ENCODE data around the gene ZC3HAV1L.
A peak's percentile ranks its signal among the peaks of the same experiment; 100 is the strongest.
"Not testable (repeated sequence)": the region's sequence is repeated elsewhere in the genome, so short reads cannot be mapped to it uniquely, and the experiment has no call there.

ZC3HAV1L gene

GRCh38 chr7:139026551-139026950 lies 9.3 kb downstream of the ZC3HAV1L start:
- H3K27me3 ChIP-seq (replicated peaks; ENCODE audit: control insufficient read depth, insufficient read depth, low read length) = no peaks in the 10 kb centered on the region
- no peak for DNase-seq (ENCODE audit: extremely low read depth, insufficient read length)
- no peak overlapping the region for H3K4me3 ChIP-seq (replicated peaks; ENCODE audit: low read depth, low read length)
- no peak for TF ChIP-seq CTCF (IDR thresholded peaks at IDR 0.05; ENCODE audit: insufficient read depth, low read length, poor library complexity, severe bottlenecking)
- H3K36me3 ChIP-seq (ENCODE audit: control insufficient read depth, insufficient read depth, low read length) = peaks cover 5% of the 10 kb centered on the region

- not testable (repeated sequence) for DNase-seq (ENCODE audit: extremely low read depth, insufficient read length); H3K27me3 ChIP-seq (replicated peaks; ENCODE audit: control insufficient read depth, insufficient read depth, low read length); H3K4me3 ChIP-seq (replicated peaks; ENCODE audit: low read depth, low read length); H3K36me3 ChIP-seq (ENCODE audit: control insufficient read depth, insufficient read depth, low read length)
Observed at GRCh38 chr7:139025861-139026260, 10.0 kb downstream of the ZC3HAV1L start.

- no peak for TF ChIP-seq CTCF (IDR thresholded peaks at IDR 0.05; ENCODE audit: insufficient read depth, low read length, poor library complexity, severe bottlenecking)
Observed at GRCh38 chr7:139023076-139023475, 12.8 kb downstream of the ZC3HAV1L start.

GRCh38 chr7:139022286-139022685 lies 13.6 kb downstream of the ZC3HAV1L start:
- H3K36me3 ChIP-seq (ENCODE audit: control insufficient read depth, insufficient read depth, low read length) = peaks cover 2% of the 10 kb centered on the region
- no peak for TF ChIP-seq CTCF (IDR thresholded peaks at IDR 0.05; ENCODE audit: insufficient read depth, low read length, poor library complexity, severe bottlenecking)

More at GRCh38 chr7:139023076-139023475, 12.8 kb downstream of the ZC3HAV1L start:
- H3K27me3 ChIP-seq (replicated peaks; ENCODE audit: control insufficient read depth, insufficient read depth, low read length) = no peaks in the 10 kb centered on the region
- no peak overlapping the region for H3K4me3 ChIP-seq (replicated peaks; ENCODE audit: low read depth, low read length)
- DNase-seq (ENCODE audit: extremely low read depth, insufficient read length) = no peak
- H3K36me3 ChIP-seq (ENCODE audit: control insufficient read depth, insufficient read depth, low read length) = peaks cover 2% of the 10 kb centered on the region

GRCh38 chr7:139018910-139019309 lies 16.9 kb downstream of the ZC3HAV1L start:
- no peak for TF ChIP-seq CTCF (IDR thresholded peaks at IDR 0.05; ENCODE audit: insufficient read depth, low read length, poor library complexity, severe bottlenecking)

More at GRCh38 chr7:139022286-139022685, 13.6 kb downstream of the ZC3HAV1L start:
- Histone ChIP-seq H3K4me3 (replicated peaks; ENCODE audit: low read depth, low read length) (no peak overlapping the region), H3K27me3 (replicated peaks; ENCODE audit: control insufficient read depth, insufficient read depth, low read length) (no peaks in the 10 kb centered on the region)
- no peak for DNase-seq (ENCODE audit: extremely low read depth, insufficient read length)

GRCh38 chr7:139016931-139017511 lies 18.8 kb downstream of the ZC3HAV1L start:
- no peaks in the 10 kb centered on the region for H3K36me3 ChIP-seq (ENCODE audit: control insufficient read depth, insufficient read depth, low read length)
- peak; percentile 30 for DNase-seq (ENCODE audit: extremely low read depth, insufficient read length)
- H3K27me3 ChIP-seq (replicated peaks; ENCODE audit: control insufficient read depth, insufficient read depth, low read length) = no peaks in the 10 kb centered on the region
- peak; percentile 67 for TF ChIP-seq CTCF (IDR thresholded peaks at IDR 0.05; ENCODE audit: insufficient read depth, low read length, poor library complexity, severe bottlenecking)
- no peak overlapping the region for H3K4me3 ChIP-seq (replicated peaks; ENCODE audit: low read depth, low read length)

More at GRCh38 chr7:139018910-139019309, 16.9 kb downstream of the ZC3HAV1L start:
- no peaks in the 10 kb centered on the region for H3K27me3 ChIP-seq (replicated peaks; ENCODE audit: control insufficient read depth, insufficient read depth, low read length)
- H3K36me3 ChIP-seq (ENCODE audit: control insufficient read depth, insufficient read depth, low read length) = no peaks in the 10 kb centered on the region; the same call in 1 of the 2 replicates
- DNase-seq (ENCODE audit: extremely low read depth, insufficient read length) = no peak
- no peak overlapping the region for H3K4me3 ChIP-seq (replicated peaks; ENCODE audit: low read depth, low read length)
